Measurements from ENCODE around the gene GUCD1. TPM values are rescaled to one million over a fixed set of nuclear protein-coding genes. Genes with fewer than 3 reads are reported as not detected.

The GUCD1 gene
- total RNA-seq, 4 donors from 2014 or later, result 92.8 to 262 (median 144) TPM

DNA sequence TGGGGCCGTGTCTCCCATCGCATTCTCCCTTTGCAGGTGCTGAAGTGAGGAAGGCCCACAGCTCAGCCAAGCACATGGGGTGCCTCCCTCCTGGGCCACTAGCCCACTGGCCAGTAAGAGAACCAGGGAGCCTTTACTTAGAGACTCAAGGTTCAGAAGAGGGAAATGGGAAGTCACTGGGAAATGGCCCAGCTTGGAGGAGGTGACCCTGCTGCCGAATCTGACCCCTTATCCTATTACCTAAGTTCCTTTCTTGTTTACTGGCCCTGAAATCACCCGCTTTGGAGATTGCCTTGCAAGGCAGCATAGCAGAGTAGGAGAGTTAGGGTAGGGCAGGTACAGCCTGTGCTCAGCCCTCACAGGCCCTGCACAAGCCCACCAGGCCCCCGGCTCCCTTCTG, 35.4 kb downstream of the GUCD1 start:
- TF ChIP-seq CTCF (IDR thresholded peaks at IDR 0.05; ENCODE audit: low read depth), result no peak

DNA sequence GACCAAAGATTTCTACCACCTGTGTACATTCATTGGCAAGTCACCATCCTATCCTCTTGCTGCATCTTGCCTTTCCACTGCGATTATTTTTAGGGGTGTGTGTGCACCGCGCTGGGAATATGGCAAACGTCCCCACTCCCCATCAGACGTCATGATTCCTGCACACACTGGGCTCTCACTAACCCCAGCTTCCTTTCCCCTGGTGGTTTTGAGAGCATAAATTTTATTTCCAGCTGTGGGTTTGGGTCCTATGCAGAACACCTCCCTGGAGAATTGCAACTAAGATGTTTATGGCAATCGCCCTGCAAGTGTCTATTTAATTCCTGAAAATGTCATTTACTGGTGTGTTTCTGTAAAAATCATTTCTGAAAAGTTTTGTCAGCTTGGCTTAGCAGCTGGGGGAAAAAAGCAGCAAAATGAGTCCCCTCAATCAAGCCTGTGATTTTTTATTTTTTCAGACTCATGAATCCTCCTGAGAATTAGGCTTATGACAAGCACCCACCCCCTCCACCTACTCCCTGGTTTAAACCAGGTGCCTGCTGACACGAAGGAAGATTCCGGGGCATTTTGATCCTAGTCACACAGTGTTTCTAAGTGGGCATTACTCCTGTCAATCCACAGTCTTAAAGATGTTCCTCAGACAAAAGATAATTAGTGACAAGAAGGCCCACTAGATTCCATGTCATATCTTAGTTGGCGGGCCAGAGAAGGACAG, 36.0 kb downstream of the GUCD1 start:
- no peak for TF ChIP-seq CTCF (IDR thresholded peaks at IDR 0.05; ENCODE audit: low read depth)

DNA sequence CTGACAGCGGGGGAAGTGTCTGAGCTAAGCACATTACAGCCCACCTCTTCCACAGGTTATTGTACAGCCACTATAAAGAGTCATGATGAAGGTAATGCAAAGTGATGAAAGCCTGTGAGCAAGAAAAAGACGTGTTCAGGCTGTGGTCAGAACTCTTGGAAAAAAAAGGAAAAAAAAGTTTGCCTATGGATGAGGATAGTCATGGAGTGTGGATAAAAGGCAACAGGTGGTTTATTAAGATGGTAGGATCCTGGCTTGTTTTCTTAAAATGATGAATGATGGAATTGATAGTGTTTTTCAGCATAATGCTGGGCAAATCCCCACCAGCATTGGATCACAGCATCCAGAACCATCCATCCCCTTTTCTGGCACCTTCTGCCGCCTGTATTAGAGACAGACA, 36.7 kb downstream of the GUCD1 start:
- TF ChIP-seq CTCF (IDR thresholded peaks at IDR 0.05; ENCODE audit: low read depth), result no peak

GRCh38 chr22:24517446-24517845, 37.5 kb downstream of the GUCD1 start:
- no peak for TF ChIP-seq CTCF (IDR thresholded peaks at IDR 0.05; ENCODE audit: low read depth)

DNA sequence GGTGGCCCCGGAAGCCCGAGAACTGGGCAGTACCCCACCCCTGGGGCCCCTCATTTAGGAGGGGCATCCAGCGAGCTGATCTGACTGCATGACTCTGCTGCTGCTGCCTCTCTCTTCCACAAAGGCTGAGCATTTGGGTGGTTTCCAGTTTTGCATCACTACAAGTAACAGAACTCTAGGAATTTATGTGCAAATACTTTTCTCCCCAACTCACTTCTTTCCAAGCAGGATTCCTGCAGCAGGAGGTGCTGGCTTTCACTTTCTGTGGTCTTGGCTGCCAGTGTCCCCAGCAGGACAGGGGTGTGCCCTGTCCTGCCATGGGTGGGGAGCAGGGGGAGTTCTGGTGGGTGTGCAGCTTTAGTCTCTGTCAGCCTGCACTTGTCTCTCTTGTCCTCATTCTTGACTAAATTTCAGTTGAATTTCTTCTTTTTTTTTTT, 38.6 kb downstream of the GUCD1 start:
- no peak for TF ChIP-seq CTCF (IDR thresholded peaks at IDR 0.05; ENCODE audit: low read depth)

DNA sequence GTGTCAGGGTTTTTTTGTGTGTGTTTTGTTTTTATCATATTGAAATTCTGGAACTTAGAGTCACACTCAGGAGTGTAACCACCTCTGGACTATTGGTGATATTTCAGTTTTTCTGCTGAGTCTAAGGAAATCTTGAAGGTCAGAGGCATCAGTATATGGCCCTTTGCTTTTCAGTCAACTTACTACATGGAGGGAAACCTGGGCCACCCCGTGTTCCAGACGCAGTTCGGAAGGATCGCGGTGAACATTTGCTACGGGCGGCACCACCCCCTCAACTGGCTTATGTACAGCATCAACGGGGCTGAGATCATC, 40.0 kb downstream of the GUCD1 start:
- no peak for TF ChIP-seq CTCF (IDR thresholded peaks at IDR 0.05; ENCODE audit: low read depth)

DNA sequence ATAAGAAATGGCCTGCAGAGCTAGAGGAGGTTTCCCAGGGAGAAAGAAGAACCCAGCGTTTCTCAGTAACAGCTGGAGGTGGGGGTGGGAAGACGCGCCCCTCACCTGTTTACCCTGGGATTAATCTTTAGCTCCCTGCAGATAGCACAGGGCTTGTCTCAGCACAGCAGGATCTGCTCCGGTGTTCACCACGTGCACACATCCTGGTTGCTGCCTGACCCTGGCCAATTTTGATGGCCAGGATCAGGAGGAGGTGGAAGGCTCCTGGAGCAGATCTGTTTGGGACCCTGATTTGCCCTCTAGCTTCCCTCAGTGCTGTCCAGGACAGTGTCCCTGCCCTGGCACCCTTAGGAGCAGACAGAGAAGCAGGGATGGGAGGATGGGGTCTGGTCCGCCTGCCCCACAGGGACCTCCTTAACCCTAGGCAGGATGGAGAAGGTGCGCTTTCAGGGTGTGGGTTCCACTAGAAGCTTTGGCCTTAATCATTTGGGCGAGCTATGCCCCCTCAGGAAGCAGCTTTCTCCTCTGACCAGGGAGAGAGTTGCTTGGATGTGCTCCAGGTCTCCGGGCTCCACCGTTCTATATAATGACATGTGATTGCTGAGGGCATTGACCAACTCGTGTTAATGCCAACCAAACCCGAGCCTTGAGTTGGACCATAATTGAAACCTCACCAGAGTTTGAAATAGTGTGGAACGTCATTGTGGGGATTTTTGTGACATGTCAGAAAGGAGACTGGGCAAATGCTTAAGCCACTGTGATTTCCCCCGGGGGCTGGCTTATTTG, 40.5 kb downstream of the GUCD1 start:
- TF ChIP-seq CTCF (IDR thresholded peaks at IDR 0.05; ENCODE audit: low read depth), result no peak
